Measurements from ENCODE around the gene H2AZ2.
A peak's percentile ranks its signal among the peaks of the same experiment; 100 is the strongest.
"Not testable (repeated sequence)": the region's sequence is repeated elsewhere in the genome, so short reads cannot be mapped to it uniquely, and the experiment has no call there.

H2AZ2 gene

DNA sequence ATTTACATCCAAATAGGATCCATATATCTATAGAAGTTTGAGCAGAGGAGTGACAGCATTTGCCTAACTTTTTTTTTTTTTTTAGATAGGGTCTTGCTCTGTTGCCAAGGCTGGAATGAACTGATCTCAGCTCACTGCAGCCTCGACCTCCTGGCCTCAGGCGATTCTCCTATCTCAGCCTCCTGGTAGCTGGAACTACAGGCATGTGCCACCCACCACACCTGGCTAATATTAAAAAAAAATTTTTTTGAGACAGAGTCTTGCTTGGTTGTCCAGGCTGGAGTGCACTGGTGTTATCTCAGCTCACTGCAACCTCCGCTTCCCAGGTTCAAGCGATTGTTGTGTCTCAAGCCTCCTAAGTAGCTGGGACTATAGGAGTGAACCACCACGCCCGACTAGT lies 36.3 kb downstream of the H2AZ2 start:
- no peak for DNase-seq

DNA sequence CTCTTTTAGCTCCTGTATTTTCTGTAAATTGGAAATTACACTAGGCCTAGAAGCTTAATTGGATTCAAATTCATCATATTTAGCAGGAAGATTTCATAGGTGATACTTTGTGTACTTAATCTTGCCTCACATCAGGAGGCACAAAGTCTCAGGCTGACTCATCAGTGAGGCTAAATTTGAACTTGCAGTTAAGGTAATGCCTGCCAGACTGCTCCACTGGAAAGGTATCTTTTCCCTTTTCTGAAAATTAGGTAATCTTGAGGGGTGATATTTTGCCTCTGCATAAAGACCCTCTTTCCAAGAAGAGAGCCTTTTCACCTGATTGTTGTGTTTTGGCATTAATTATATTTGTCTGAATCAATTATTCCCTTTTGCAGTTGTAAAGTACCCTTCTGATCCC lies 36.8 kb downstream of the H2AZ2 start:
- DNase-seq = no peak

DNA sequence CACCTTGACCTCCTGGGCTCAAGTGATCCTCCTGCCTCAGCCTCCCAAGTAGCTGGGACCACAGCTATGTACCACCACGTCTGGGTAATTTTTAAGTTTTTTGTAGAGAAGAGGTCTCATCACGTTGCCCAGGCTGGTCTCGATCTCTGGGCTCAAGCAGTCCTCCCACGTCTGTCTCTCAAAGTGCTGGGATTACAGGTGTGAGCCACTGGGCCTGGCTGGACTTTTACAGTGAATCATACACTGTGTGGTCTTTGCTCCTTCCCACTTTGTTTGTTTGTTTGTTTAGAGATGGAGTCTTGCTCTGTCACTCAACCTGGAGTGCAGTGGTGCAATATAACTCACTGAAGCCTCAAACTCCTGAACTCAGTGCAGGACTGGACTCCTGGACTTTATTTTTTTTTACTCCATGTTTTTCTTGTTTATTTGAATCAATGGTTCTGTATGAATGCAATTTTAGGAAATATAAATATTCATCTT lies 38.9 kb downstream of the H2AZ2 start:
- DNase-seq = no peak

DNA sequence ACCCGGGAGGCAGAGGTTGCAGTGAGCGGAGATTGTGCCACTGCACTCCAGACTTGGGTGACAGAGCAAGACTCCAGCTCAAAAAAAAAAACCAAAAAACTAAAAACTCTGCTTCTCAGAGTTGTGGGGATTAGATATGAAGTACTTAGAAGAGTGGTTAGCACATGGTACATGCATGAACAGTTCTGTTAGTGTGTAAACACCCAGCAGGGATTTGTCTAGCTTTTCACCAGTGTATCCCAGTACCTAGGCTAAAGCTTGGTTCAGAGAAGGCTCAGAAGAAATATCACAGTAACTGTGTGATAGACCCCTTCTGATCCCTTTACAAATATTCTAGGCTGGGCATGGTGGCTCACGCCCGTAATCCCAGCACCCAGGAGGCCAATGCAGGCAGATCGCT lies 41.9 kb downstream of the H2AZ2 start:
- no peak for DNase-seq

DNA sequence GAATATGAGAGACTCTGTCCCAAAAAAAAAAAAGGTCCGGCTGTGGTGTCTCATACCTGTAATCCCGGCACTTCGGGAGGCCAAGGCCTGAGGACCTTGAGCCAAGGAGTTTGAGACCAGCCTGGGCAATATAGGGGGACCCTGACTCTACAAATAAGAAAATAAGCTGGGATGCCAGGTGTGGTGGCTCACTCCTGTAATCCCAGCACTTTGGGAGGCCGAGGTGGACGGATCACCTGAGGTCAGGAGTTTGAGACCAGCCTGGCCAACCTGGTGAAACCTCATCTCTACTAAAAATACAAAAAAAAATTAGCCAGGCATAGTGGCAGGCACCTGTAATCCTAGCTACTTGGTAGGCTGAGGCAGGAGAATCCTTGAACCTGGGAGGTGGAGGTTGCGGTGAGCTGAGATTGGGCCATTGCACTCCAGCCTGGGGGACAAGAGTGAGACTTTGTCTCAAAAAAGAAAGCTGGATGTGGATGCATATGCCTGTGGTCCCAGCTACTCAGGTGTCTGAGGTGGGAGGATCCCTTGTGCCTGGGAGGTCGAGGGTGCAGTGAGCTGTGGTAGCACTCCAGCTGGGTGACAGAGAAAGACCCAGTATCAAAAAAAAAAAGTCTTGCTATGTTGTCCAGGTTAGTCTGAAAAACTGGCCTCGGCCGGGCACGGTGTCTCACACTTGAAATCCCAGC lies 43.9 kb downstream of the H2AZ2 start:
- not testable (repeated sequence) for DNase-seq

DNA sequence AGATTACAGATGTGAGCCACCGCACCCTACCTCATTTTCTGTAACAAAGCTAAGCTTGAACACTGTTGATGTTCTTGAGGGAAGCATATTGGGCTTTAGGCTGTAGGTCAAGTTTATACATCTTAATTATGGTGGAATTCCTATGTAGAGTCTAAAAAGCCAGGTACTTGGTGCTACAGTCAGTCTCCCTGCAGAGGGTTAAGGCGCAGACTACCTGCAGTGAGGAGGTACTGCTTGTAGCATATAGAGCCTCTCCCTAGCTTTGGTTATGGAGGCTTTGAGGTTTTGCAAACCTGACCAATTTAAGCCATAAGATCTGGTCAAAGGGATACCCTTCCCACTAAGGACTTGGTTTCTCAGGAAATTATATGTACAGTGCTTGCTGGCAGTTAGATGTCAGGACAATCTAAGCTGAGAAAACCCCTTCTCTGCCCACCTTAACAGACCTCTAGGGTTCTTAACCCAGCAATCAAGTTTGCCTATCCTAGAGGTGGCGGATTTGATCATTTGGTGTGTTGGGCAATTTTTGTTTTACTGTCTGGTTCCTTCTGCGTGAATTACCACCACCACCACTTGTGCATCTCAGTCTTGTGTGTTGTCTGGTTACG lies 45.4 kb downstream of the H2AZ2 start:
- no peak for DNase-seq

DNA sequence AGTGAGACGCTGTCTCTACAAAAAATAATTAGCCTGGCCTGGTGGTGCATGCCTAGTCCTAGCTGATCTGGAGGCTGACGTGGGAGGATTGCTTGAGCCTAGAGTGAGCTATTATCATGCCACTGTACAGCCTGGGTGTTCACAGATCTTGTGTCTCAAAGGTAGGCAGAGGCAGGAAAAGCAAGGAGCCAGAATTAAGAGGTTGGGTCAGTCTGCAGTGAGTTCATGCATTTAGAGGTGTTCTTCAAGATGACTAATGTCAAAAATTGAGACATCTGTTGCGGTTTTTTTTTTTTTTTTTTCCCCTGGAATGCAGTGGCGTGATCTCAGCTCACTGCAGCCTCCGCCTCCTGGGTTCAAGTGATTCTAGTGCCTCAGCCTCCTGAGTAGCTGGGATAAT lies 46.0 kb downstream of the H2AZ2 start:
- no peak for DNase-seq

DNA sequence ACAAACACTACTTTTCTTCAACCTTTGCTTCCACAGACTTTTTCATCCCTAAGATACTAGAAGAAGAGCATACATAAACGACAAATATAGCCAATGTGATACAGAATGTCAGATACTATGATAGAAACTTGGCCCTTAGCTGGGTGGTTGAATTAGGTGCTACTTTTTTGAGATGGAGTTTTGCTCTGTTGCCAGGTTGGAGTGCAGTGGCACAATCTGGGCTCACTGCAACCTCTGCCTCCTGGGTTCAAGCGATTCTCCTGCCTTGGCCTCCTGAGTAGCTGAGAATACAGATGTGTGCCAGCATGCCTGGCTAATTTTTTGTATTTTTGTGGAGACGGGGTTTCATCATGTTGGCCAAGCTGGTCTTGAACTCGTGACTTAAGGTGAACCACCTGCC lies 47.9 kb downstream of the H2AZ2 start:
- DNase-seq = no peak

DNA sequence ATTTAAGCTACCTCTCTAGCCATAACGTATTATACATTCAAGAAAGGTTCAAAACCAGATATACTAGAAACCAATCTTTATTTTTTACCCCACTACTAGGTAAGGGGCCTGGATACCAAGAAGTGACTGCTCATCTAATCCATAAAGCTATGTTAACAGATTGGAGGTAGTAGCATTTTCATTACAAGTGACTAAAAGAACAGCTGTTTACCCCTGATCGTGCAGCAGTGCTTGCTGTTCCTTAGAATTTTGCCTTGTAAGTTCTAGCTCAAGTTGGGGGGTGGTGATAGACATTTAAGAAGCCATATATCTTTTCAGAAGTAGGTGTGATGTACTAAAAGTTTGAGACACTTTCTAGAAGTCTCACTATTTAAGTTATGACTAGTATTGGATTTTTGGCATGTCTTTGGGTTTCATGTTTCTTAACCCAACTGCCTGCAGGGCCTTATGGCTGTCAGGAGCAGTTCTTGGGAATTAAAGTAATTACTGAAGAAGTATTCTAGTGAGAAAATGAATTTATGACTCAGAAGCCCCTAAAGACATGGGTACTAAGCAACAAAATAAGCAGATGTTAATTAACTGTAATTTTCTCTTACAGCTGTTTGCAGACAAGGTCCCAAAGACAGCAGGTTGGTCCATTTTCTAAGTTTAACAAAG lies 49.1 kb downstream of the H2AZ2 start:
- DNase-seq = no peak

DNA sequence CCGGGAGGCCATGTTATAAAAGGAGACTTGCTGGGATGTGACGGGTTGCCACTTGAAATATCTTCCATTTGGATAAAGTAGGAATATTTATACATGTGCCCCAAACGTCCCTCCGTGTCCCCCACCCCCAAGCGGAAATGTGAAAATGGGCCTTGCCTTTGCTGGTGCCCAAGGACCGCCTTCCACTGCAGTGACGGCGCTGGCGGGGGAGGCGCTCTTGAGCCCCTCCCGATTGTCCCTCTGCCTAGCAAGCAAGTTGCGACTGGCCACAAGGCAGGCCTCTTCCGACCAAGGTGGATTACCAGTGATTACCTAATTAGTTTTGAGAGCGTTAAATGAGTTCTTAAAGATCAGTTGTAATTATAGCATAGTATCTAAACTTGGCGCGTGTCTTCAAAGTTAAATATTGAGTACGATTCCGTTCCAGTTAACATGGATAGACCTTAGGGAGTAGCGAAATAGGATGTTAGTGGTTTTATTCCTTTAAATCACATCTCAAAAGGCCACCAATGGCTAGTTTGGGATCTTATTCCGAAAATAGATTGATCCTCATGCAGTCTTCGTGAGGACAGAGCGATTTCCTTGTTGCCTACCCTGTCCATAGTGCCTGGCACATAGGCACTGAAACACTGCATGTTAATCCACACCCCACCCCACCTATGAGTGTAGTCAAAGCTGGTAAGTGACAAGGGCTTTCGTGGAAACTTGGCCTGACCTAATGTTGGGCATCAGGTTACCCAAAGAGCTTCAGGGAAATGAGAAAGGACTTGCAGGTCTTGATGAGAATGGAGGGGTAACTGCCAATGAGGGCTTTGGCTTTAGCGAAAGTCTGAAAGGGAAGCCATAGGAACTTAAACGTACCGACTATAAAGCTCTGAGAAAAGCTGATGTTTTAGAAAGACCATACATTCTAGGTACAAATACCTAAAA lies 50.3 kb downstream of the H2AZ2 start:
- peak; percentile 86 to 89 for DNase-seq

DNA sequence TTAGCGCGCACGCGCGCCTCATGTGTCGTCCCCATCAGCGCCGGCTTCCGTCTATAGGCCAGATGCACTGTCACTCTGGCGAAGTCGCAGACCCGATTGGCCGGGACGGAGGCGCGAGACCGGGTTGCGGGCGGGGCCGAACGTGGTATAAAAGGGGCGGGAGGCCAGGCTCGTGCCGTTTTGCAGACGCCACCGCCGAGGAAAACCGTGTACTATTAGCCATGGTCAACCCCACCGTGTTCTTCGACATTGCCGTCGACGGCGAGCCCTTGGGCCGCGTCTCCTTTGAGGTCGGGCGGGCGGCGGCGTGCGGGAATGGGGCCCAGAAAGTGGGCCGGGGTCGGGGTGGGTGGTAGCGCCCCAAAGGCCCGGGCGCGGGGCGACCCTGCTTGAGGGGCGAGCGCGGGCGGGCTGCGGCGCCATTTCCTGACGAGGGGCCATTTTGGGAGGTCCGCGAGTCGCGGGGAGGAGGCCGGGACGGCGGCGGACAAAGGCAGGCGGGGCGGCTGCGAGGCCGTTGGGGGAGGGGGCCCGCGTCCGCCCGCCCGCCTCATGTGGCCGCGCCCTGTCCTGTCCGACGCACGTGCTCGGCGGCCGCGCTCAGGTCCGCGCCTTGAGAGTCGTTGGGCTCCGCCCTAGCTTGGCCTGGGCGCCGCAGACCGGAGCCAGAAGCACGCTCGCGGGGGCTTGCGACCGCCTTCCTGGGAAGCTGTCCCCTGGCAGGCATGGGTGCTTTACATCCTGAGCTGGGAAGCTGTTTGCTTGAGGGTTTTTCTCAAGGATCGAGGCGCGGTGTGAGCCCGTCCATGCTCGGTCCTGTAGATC lies 51.2 kb downstream of the H2AZ2 start, which contains the start of gene PPIA:
PPIA (plus strand) TSS at position 178 of the 825 bp plus-strand sequence; CDS start at position 222, 44 bp downstream.
- peak; percentile 98 to 100 for DNase-seq

DNA sequence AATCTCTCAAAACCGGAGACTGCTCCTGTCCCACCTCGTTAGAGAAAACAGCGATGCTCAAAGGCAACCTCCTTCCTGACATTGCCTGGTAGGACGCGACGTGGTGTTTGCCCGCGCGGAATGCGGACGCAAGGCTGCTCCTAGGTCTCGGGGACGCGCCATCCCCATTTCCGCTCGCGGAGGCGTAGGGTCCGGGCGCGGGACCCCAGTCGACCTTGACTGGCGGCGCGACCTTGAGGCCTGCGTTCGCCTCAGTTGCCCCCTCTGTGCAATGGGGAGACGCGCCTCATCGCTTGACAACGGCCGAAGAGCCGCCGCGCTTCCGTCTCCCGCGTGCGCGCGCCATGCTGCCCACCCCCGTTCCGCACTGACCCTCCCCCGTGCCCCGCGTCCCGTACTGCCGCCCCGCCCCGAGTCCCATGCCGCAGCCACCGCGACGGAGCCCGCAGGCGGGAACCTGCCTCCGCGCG lies 51.8 kb downstream of the H2AZ2 start:
- DNase-seq = no peak

DNA sequence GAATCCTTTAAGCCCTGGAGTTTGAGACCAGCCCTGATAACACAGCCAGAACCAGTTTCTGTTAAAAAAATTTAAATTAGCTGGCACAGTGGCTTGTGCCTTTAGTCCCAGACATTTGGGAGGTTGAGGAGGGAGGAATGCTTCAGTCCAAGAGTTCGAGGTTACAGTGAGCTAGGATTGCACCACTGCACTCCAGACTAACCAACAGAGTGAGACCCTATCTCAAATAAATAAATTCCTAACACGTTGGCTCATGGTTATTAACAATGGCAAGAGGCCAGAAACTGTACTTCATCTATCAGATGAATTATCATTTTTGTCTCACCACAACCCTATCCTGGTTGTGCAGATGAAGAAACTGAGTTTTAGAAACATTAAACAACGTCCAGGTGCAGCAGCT lies 53.6 kb downstream of the H2AZ2 start:
- no peak for DNase-seq

DNA sequence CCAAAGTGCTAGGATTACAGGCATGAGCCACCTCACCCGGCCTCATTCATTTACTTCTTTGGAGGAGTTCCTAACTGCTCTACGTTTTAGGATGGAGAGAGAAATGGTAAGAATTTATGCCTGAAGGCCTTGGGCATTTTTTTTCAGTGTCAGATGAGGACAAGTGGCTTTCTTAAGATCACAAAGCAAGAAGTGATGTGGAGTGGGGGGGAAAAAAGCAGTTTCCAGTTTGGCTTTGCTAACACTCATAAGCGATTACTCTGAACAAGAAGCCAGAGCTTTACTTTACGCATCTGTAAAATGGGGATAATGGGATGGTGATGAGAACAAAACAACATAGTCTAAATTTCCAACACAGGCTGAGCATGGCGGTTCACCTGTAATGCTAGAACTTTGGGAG lies 54.0 kb downstream of the H2AZ2 start:
- no peak for DNase-seq

DNA sequence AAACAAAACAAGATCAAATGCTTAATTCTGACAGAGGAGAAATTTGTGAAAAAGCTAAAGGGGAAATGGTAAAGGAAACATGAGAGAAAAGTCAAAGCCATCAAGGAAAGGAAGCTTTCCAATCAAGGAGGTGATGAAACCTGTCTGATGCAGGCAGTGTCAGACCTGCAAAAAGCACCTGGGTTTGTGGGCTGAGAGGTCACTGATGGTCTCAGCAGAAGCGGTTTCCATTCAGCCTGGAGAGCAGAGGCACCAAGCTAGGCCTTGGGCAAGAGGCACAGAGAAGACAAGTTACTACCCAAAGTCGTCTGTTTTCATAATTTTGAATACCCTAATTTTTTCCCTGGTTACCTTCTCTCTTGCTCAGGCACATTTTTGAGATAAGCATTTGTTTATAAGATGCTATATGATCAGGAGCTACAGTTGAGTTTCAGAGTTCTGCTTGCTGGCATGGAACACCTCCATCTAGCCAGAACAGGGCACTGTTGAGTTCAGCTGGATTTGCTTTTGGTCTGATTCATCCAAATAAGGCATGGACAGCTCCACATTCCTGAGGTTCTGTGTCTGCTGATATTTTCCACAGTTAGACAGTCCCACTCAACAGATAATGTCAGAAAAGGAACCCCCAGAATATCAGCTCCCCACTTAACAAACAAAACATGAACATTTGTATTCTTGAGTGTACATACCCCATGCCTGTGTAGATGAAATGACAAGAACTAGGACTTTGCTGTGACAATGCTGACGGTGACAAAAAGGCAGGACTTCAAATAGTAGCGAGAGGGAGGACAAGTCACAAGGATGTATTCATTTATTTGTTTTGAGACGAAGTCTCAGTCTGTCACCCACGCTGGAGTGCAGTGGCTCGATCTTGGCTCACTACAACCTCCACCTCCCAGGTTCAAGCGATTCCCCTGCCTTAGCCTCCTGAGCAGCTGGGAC lies 56.3 kb downstream of the H2AZ2 start:
- DNase-seq = no peak

DNA sequence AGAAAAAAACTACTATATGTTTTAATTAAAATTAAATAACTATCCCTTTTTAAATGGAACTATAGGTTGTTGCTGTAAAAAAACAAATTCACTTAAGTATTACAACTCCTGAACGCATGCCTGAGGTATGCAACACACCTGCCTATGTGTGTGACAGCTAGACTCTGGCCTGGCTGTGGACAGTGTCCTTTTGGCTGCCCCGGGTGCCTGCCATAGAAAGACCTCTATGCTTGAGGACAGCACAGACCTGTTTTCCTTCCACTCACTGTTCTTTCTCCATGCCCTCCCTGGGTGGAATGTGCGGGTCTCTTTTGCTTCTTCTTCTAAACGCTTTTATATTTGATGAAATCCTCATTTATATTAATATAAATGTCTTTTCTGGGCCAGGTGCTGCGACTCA lies 57.9 kb downstream of the H2AZ2 start:
- DNase-seq = no peak

DNA sequence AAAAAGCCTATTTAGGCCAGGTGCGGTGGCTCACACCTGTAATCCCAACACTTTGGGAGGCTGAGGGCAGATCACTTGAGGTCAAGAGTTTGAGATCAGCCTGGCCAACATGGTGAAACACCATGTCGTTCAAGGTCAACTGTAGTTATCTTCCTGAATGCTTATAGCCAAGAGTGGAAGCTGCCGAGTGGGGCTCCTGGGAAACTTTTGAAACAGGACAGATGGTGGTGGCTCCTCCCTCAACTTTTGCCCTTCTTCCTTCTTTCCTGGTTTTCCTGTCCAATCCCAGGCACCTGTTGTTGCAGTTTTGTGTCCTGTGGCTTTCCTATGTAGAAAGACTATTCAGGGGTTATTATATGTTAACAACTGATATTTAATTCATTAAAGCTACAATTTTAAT lies 60.1 kb downstream of the H2AZ2 start:
- DNase-seq = no peak

DNA sequence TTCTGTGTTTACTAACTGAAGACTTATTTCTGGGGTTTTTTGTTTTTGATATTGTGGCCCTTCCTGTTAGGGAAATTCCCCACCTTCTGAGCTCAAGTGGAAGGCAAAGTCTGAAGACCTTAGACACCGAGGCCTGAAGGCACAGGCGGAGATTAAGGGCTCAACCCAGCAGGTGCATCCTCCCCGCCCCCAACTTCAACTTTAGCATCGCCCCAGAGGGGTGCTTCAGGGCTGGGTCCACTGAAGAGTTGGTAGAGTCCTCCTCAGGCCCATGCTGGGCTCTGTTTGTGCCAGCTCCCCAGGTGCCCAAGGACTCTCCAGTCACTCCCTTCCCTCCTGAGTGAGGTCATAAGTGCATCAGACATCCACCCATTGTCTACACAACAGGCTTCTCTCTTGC lies 60.8 kb downstream of the H2AZ2 start:
- no peak for DNase-seq

DNA sequence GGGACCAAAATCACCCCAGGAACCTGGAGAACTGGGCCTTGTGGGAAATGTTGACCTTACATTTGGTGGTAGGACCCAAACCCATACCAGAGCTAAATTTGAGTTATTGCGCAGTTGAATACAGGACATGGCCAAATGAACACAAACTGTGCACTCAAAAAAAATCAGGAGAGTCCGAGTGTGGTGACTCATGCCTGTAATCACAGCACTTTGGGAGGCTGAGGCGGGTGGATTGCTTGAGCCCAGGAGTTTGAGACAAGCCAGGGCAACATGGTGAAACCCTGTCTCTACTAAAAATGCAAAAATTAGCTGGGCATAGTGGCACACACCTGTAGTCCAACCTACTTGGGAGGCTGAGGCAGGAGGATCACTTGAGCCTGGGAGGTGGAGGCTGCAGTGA lies 62.7 kb downstream of the H2AZ2 start:
- not testable (repeated sequence) for DNase-seq

DNA sequence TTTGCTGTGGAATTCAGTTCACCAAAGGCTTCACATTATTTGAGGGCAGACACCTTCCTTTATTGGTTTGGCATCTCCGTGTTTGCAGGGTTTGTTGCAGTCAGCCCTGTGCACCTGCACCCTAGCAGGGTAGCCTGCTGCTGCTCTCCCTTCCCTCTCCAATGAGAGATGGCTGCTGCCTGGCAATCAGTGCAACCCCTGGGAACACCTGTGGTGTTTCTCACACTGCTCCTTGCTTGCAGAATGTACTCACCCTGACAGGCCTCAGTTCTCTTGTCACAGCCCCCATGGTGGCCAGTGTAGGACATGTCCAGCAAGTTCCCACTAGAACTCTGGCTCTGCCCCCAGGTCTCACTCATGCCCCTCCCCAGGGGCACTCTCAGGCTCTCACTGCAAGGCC lies 63.5 kb downstream of the H2AZ2 start:
- no peak for DNase-seq

DNA sequence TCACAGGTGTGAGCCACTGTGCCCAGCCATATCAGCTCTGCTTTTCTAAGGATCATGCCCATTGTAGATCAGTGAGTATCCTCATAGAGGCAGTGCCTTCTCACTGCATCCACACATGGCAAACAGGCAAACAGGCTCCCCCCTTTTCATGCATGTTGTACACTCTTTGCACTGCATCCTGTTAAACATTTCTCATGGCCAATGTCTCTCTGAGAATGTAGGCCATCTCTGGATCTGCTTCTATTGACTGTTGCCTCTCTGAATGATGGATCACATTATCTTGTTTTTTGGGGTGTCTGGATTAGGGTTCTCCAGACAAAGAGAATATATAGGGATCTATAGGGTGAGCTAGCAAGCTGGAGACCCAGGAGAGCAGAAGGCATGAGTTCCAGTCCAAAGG lies 64.5 kb downstream of the H2AZ2 start:
- no peak for DNase-seq

Data from inflammatory macrophage (primary cell).